MCF 10A (cell line): ENCODE measurements around the gene RHCG. TPM values are rescaled to one million over a fixed set of nuclear protein-coding genes. Genes with fewer than 3 reads are reported as not detected.

Experiments used
- BruUV-seq: library from RNA; stranded (reverse); fragments of 400-500 nt; replicated peaks from 2 replicates; lab custom pipeline; 2021; lab: Mats Ljungman, UMichigan
- CTCF ChIA-PET: fragments of 300-600 bp; sonication (Branson Sonifier 250); formaldehyde crosslinking; extraction: SDS; loops from one replicate; lab custom pipeline; 2021; ENCODE audit warnings: antibody characterized with exemption, inconsistent platforms; lab: Yijun Ruan, JAX
- POLR2A ChIA-PET: fragments of 300-600, 350-650 bp; sonication (Branson Sonifier 250); formaldehyde crosslinking; extraction: SDS; loops from one replicate; lab custom pipeline; 2020; ENCODE audit warnings: antibody characterized with exemption, inconsistent platforms; lab: Yijun Ruan, JAX
- DNase-seq: peaks from one replicate; pipeline ENCODE4 v3.0.0-alpha.2; 2018; ENCODE audit not compliant: unreplicated experiment
- H3K27ac Mint-ChIP-seq: one replicate; pipeline ENCODE4 v1.8.0; 2022; ENCODE audit warnings: mild to moderate bottlenecking, low read depth, mixed read lengths; ENCODE audit not compliant: unreplicated experiment
- H3K27me3 Mint-ChIP-seq: one replicate; pipeline ENCODE4 v1.8.0; 2022; ENCODE audit warnings: mixed read lengths; ENCODE audit not compliant: insufficient read depth, unreplicated experiment
- H3K36me3 Mint-ChIP-seq: one replicate; pipeline ENCODE4 v1.8.0; 2022; ENCODE audit warnings: mild to moderate bottlenecking, moderate library complexity, mixed read lengths; ENCODE audit not compliant: insufficient read depth, unreplicated experiment
- H3K4me1 Mint-ChIP-seq: one replicate; pipeline ENCODE4 v1.8.0; 2022; ENCODE audit warnings: mixed read lengths; ENCODE audit not compliant: insufficient read depth, unreplicated experiment
- H3K4me3 Mint-ChIP-seq: one replicate; pipeline ENCODE4 v1.8.0; 2022; ENCODE audit warnings: mild to moderate bottlenecking, moderate library complexity, mixed read lengths; ENCODE audit not compliant: unreplicated experiment
- H3K9me3 Mint-ChIP-seq: one replicate; pipeline ENCODE4 v1.8.0; 2022; ENCODE audit warnings: mixed read lengths; ENCODE audit not compliant: unreplicated experiment
- CTCF ChIP-seq: fragments of 200-600 bp; IDR thresholded peaks from one replicate; pipeline ENCODE4 v1.8.0; 2022; ENCODE audit warnings: antibody characterized with exemption, mild to moderate bottlenecking; ENCODE audit not compliant: unreplicated experiment
- intact Hi-C: fragments of 100-400 bp; cut with micrococcal nuclease; formaldehyde crosslinking; loops from 2 replicates; pipeline ENCODE4 v1.14.1; 2022
- total RNA-seq: library from RNA; stranded (reverse); gene quantifications from 2 replicates; pipeline ENCODE4 v1.2.3, GENCODE V29; 2022

Gene RHCG
- total RNA-seq, 1 experiment from 2014 or later: not detected

- H3K36me3 Mint-ChIP-seq: no peaks in the 10 kb centered on the region
- no peaks in the 10 kb centered on the region for H3K27me3 Mint-ChIP-seq
- no TSS peak for BruUV-seq
- peaks cover 8% of the 10 kb centered on the region for H3K9me3 Mint-ChIP-seq
- POLR2A ChIA-PET: no interaction called here
- H3K4me1 Mint-ChIP-seq: peaks cover 22% of the 10 kb centered on the region
- DNase-seq: peak; percentile 70
- no peak overlapping the region for H3K4me3 Mint-ChIP-seq
- TF ChIP-seq CTCF: no peak
- intact Hi-C loops: no loop called here
- no peak overlapping the region for H3K27ac Mint-ChIP-seq
- CTCF ChIA-PET: interaction anchor here (0.8 kb wide), 1 partner anchor 10 kb away, joined by 3 read pairs; no protein-coding TSS in a partner anchor
Observed at GRCh38 chr15:89513284-89513683, 16.9 kb upstream of the RHCG start.

DNA sequence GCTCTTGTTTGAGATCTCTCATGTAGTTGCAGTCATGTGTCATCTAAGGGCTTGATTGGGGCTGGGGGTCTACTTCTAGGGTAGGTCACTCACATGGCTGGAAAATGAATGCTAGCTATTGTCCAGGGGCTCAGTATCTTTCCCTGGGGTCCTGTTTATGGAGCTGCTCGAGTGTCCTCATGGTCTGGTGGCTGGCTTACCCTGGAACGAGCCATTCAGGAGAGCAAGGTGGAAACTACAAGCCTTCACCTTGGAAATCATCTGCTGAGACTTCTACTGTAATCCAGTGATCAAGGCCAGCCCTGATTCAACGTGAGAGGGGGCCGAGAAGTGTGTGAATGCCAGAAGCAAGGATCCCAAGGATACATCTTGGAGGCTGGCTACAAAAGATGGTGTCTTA lies 16.2 kb upstream of the RHCG start:
- H3K4me1 Mint-ChIP-seq: peaks cover 22% of the 10 kb centered on the region
- TF ChIP-seq CTCF: no peak
- H3K9me3 Mint-ChIP-seq: peaks cover 8% of the 10 kb centered on the region
- no peak overlapping the region for H3K27ac Mint-ChIP-seq
- intact Hi-C loops: no loop called here
- H3K27me3 Mint-ChIP-seq: no peaks in the 10 kb centered on the region
- POLR2A ChIA-PET: no interaction called here
- CTCF ChIA-PET: interaction anchor here (1.2 to 2.0 kb wide), 2 partner anchors 98 to 154 kb away, joined by 5 to 6 read pairs; no protein-coding TSS in a partner anchor
- no peaks in the 10 kb centered on the region for H3K36me3 Mint-ChIP-seq
- BruUV-seq: no TSS peak
- no peak for DNase-seq
- no peak overlapping the region for H3K4me3 Mint-ChIP-seq

DNA sequence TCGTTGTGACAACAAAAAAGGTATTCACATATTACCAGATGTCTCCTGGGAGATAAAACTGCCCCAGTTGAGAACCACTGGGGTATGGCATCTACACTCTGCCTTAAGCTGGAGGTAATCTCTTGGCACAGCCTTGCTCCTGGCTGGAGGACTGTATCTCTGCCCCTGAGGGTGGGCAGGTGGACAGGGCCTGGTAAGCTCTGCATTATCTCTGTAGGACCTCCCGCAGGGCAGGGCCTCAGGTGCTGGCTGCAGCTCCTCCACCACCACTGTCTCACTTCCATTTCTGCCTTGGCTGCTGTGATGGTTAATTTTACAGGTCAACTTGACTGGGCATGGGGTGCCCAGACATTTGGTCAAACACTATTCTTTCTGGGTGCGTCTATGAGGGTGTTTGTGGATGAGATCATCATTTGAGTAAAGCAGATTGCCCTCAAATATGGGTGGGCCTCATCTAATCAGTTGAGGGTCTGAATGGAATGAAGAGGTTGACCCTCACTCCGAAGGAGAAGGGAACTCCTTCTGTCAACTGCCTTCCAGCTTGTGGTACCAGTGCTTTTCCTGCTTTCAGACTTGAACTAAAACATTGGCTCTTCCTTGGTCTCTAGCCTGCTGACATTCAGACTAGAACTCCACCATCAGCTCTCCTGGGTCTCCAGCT lies 9.8 kb upstream of the RHCG start:
- TF ChIP-seq CTCF: no peak
- no TSS peak for BruUV-seq
- DNase-seq: no peak
- Mint-ChIP-seq H3K36me3 (no peaks in the 10 kb centered on the region), H3K4me3 (no peak overlapping the region), H3K27ac (no peak overlapping the region), H3K4me1 (peaks cover 12% of the 10 kb centered on the region), H3K9me3 (no peaks in the 10 kb centered on the region), H3K27me3 (no peaks in the 10 kb centered on the region)
- ChIA-PET POLR2A (interaction anchor here (1.0 kb wide), 1 partner anchor 8 kb away, joined by 3 read pairs; no protein-coding TSS in a partner anchor), CTCF (interaction anchor here (0.5 to 1.1 kb wide), 3 partner anchors 12 to 147 kb away, joined by 3 to 5 read pairs (median 4); no protein-coding TSS in a partner anchor)
- intact Hi-C loops: no loop called here

- CTCF ChIA-PET: interaction anchor here (1.8 kb wide), 1 partner anchor 146 kb away, joined by 7 read pairs; no protein-coding TSS in a partner anchor
- Mint-ChIP-seq H3K36me3 (no peaks in the 10 kb centered on the region), H3K27ac (no peak overlapping the region), H3K27me3 (no peaks in the 10 kb centered on the region), H3K9me3 (no peaks in the 10 kb centered on the region), H3K4me3 (no peak overlapping the region), H3K4me1 (peaks cover 12% of the 10 kb centered on the region)
- POLR2A ChIA-PET: interaction anchor here (0.7 to 1.0 kb wide), 2 partner anchors 10 to 72 kb away, joined by 3 read pairs; no protein-coding TSS in a partner anchor
- intact Hi-C loops: no loop called here
- no TSS peak for BruUV-seq
- TF ChIP-seq CTCF: no peak
- no peak for DNase-seq
Observed at GRCh38 chr15:89504166-89504565, 7.8 kb upstream of the RHCG start.
